HG02981 (cell line): ENCODE results near the gene ATP5ME.
"Not testable (repeated sequence)": the region's sequence is repeated elsewhere in the genome, so short reads cannot be mapped to it uniquely, and the experiment has no call there.

ENCODE experiments used
- ATAC-seq: cut with Tn5 transposase; IDR thresholded peaks from one replicate; pipeline ENCODE4 v1.9.1; 2021; ENCODE audit warnings: mild to moderate bottlenecking, moderate library complexity; ENCODE audit not compliant: unreplicated experiment

Gene ATP5ME

DNA sequence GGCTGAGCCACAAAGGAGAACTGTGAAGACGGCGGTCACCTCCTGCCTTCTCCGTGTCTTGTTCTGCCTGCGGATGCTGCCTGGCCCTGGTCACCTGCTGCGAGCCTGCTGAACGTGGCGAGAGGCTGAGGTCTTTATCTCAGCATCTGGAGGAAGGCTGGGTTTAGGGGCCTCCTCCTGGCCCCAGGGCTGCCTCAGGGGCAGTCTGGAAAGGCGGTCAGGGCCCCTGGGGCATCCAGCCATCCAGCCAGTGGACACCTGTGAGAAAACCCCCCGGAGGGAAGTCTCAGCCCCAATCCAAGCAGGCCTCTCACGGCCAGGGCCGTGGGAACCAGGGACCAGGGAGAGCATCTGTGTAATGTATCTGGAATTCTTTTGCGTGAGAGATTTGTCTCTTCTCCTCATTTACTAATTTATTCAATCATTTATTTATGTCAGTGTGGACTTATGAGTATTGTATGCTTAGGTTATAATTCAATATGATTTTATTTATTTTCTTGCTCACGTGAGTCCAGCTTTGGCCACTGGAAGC is 37.4 kb downstream of the ATP5ME start:
- ATAC-seq: no peak

GRCh38 chr4:635851-636627 is 38.0 kb downstream of the ATP5ME start:
- ATAC-seq: no peak

DNA sequence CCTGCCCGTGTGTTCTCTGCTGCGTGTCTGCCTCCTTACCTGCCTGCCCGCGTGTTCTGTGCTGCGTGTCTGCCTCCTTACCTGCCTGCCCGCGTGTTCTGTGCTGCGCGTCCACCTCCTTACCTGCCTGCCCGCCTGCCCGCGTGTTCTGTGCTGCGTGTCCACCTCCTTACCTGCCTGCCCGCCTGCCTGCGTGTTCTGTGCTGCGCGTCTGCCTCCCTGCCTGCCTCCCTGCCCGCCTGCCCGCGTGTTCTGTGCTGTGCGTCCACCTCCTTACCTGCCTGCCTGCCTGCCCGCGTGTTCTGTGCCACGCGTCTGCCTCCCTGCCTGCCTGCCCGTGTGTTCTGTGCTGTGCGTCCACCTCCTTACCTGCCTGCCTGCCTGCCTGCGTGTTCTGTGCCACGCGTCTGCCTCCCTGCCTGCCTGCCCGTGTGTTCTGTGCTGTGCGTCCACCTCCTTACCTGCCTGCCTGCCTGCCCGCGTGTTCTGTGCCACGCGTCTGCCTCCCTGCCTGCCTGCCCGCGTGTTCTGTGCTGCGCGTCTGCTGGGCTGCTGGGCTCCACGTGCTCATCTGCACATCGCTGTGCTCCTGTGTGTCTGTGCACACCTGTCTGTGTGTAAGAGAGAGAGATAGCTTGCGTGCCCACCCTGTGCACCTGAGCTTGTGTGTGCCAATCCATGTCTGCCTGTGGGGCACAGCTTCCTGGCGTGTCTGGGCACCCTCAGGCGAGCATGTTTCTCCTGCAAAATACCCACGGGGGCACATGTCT is 38.8 kb downstream of the ATP5ME start:
- not testable (repeated sequence) for ATAC-seq

- ATAC-seq: no peak
Measured at GRCh38 chr4:634599-634985, 39.5 kb downstream of the ATP5ME start.

DNA sequence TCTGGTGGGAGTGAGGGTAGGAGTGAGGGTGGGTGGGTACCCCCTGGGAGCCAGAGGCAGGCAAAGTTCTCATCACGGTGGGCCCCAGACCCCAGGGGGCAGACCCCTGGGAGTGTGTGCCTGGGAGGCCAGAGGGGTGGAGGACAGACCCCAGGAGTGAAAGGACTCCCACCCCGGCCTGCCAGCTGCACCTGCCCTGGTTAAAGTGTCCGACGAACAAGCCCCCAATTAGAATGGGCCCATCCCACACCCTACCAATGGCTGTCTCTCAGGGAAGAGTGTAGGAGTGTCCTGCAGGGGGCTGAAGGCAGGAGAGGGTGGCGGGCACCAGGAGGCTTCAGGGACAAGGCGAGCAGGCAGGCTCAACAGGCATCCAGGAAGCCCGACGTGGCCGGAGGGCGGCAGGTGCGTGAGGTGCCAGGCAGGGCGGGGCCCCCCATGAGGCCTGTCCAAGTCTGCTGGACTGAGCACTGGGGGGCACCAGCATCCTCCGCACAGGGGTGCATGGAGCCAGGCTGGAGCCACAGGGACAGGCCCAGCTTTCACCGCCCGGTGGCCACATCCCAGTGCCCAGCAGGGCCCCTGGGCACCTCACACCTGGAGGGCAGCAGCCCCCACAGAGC is 40.0 kb downstream of the ATP5ME start:
- ATAC-seq: no peak

DNA sequence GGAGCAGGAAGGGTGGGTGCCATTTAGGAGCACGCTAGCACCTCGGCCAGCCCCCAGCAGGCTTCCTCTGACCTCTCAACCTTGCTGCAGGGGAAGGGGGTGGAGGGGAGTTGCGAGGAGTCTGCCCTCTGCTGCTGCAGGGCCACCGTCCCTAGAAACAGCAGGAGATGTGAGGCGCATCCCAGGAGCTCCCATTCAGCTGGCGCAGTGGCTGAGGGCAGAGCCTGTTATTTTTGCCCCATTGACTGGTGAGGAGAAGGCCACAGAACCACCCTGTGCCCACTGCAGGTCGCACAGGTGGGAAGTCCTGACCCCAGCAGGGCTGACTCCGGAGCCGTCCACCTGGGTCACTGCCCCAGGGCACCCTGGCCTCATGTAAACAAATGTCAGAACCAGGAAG is 40.7 kb downstream of the ATP5ME start:
- no peak for ATAC-seq

- ATAC-seq: no peak
Measured at GRCh38 chr4:632926-633325, 41.1 kb downstream of the ATP5ME start.

- ATAC-seq: no peak
Measured at GRCh38 chr4:632196-632790, 41.8 kb downstream of the ATP5ME start.

GRCh38 chr4:630656-631055 is 43.4 kb downstream of the ATP5ME start:
- ATAC-seq: no peak

DNA sequence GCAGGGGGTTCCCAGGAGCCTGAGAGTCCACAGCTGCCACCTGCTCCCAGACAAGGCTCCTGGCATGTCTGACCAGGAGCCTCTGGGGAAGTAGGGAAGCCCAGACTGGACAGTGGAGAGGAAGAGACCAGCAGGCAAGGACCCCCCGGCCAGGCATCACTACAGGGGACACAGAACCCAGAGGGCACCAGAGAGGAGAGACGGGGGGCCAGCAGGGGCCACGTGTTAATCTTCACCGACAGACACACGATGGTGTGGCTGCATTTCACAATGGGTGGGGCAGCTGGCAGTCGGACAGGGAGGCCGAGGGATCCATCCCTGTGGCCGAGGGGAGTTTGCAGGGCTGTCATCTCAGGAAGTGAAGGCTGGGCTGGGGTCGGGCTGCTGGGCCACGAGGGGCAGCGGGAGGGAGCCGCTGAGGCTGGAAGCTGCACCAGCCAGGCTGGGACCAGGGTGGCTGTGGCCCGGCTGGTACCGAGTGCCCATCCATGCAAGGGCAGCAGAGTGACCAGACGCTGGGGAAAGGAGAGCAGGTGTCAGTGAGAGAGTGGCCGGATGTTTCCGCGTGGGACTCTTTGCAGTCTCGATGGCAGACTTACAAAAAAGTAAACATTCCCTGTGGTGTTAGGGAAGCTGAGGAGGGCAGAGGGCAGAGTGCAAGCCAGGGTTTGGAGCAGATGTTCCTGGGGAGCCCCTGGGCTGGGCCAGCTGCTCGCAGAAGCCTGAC is 44.0 kb downstream of the ATP5ME start:
- ATAC-seq: no peak

GRCh38 chr4:629636-629914 is 44.5 kb downstream of the ATP5ME start:
- no peak for ATAC-seq

GRCh38 chr4:628821-629635 is 45.0 kb downstream of the ATP5ME start:
- no peak for ATAC-seq

- no peak for ATAC-seq
Measured at GRCh38 chr4:628311-628741, 45.8 kb downstream of the ATP5ME start.

DNA sequence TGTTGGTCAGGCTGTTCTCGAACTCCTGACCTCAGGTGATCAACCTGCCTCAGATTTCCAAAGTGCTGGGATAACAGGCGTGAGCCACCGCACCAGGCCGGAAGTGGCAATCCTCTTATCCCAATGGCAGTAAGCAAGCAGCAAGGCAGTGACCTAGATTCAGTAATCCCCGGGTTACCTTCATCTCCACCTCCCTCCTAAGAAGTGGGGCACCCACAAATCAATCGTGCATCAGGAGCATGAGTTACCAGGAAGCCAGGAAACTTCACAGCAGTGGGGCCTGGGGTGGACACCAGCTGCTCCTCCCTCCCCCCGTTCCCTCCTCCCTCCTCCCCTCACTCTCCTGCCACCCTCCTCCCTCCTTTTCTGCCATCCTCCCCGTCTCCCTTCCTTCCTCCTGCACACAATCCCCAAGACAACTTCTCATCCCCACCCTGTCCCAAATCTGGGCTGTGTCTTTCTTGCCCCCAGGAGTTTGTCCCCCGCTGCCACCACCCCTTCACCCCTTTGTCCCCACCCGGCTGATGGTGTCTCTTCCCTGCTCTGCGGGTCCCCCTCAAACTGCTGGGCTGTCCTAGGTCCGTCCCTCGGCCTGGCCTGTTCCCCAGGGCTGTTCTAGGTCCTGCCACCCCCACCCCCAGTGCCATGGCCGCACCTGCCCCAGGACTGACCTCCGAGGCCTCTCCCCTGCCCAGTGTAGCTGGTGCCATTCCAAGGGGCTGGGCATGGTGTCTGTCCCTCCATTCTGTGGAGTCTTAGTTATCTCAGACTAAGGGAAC is 46.5 kb downstream of the ATP5ME start:
- no peak for ATAC-seq

DNA sequence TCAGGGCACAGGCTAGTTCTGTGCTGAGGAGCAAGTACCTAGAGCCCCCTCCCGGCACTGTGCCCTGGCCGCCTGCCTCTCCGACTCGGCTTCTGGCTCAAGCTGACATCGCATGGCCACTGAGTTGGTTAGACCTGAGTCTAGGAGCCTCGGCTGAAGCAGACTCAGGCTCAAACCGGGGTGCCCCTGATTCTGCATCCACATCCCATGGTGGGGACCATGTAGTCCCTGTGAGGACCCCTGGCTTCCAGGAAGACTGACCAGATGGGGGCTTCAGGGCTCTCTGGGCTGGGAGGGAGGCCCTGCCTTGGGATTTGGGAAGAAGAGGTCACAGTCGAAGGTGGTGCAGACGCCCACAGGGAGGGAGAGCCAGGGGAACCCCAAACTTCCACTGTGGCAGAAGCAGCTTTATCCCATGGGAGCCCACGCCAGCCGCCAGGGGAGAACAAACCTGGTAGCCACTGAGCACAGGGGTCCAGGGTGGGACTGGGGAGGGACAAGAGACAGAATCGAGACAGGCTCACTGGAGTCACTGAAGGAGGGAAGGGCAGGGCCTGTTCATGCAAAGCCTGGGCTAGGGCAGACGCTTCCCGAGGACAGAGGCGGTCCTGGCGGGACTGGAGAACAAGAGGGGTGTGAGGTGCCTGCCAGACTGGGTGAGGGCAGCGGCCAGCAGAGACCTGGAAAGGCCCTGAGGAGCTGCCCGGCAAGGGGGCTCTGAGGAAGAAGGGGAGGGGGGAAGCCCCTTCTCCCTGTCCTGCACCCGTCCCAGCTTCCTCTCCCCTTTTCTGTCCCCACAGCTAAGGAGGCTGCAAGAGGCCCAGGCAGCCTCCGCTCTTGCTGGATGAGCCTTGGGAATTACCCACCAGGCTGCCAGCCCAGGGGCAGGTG is 47.6 kb downstream of the ATP5ME start:
- no peak for ATAC-seq

DNA sequence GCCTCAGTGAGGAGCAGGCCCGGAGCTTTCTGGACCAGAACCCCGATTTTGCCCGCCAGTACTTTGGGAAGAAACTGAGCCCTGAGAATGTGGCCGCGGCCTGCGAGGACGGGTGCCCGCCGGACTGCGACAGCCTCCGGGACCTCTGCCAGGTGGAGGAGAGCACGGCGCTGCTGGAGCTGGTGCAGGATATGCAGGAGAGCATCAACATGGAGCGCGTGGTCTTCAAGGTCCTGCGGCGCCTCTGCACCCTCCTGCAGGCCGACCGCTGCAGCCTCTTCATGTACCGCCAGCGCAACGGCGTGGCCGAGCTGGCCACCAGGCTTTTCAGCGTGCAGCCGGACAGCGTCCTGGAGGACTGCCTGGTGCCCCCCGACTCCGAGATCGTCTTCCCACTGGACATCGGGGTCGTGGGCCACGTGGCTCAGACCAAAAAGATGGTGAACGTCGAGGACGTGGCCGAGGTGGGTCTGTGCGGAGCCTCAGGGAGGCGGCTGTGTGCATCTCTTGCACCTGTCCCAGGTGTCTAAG is 48.4 kb downstream of the ATP5ME start:
- ATAC-seq: no peak

DNA sequence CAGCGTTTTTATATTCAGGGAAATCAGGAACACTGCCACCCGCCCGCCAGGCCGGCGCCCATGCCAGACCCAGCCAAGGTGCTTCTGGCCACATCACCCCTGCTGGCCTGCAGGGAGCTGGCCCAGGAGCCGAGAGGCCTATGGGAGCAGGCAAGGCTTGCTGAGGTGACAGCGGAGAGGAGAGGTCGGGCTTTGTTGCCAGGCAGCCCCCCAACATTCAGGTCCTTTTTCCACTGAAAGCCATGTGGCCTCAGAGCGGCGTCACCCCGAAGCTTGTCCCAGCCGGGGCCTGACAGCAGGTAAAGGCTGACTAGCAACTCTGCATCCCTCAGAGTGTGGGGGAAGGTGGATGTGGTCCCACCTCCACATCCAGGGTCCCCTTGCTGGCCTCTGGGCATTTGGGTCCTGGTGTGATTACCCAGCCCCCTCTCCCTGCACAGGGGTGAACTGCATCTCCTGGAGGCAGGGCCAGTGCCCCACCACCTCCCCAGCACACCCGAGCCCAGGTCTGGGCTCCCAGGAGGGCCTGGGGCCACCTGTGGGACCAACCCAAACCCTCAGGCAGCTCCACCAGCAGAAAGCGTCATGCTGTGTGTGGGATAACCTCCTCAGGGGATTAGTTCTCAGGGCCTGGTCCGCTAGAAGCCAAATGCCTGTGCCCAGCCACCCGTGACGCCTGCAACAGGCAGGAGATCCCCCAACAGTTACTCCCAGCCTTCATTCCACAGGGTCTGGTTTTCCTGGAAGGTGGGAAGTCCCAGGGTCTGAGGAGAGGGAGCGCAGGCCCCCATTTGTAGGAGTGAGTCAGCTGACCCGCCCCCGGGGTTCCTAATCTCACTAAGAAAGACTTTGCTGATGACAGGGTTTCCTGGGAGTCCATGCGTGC is 49.1 kb downstream of the ATP5ME start, which contains the start of gene PDE6B:
Gene PDE6B (plus strand): TSS at position 869 of the 886 bp plus-strand sequence. CDS start 54 bp downstream, outside the sequence.
- no peak for ATAC-seq
